Hematopoietic multipotent progenitor cell treated with erythropoietin and hydrocortisone succinate and interleukin-3 and kit ligand, for 17 days (in vitro differentiated cells): ENCODE measurements around the gene ZNF473.
"Not testable (repeated sequence)": the region's sequence is repeated elsewhere in the genome, so short reads cannot be mapped to it uniquely, and the experiment has no call there.

Experiments
- DNase-seq: peaks from one replicate; pipeline ENCODE4 v3.0.0-alpha.2; 2015; ENCODE audit warnings: low spot score

The ZNF473 gene

GRCh38 chr19:50099696-50100095 lies 73.9 kb downstream of the ZNF473 start:
- DNase-seq, result not testable (repeated sequence)

GRCh38 chr19:50100946-50101345 lies 75.1 kb downstream of the ZNF473 start:
- DNase-seq, result not testable (repeated sequence)
